NCI-H1417 treated with DMSO at 0.1 percent for 48 hours (cell line): ENCODE results near the gene ZNF670.
A peak's percentile ranks its signal among the peaks of the same experiment; 100 is the strongest.
"Not testable (repeated sequence)": the region's sequence is repeated elsewhere in the genome, so short reads cannot be mapped to it uniquely, and the experiment has no call there.

ENCODE experiments used
- DNase-seq: peaks from one replicate; lab custom pipeline; 2025; lab: John Stamatoyannopoulos, UW

Gene ZNF670

DNA sequence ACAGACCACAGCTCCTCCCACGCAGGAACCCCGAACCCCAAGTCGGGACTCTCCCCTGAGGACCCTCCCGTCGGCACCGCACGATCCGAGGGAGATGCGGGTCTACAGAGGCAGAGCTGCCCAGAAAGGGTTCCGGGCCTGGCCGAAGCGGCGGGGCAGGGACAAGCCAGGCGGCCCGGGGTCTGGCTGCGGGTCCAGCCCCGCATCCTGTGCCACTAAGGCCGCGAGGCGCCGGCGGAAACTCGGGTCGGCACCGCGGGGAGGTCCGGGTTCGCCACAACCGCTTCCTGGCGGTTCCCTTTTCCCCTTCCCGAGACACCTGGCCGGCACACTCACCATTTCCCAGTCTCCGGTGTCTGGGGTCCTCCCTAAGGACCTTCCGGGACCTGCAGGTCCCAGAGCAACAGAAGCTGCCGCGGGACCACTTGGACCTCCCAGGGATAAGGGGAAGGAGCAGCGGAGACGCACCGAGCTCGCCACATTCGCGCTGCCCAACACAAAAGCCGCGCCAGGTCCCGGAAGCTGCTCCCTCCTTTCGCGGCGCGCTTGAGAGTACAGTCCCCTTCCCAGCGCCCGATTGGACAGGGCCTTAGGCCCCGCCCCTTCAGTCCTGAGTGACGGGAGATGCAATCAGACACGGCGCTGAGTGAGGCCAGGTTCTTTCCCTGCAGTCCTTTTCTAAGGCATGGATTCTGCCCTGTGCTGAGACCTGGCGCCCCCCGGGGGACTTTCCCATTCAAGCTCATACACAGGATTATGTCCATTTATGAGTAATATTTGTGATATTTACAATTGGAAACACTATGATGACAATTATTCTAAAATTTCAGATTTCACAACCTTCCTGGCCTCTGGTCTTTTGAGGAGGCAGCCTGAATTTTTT is at the start of gene ZNF670:
Gene ZNF670, minus strand, starts transcription at position 554 of the 883 bp plus-strand sequence. Its CDS starts 215 bp downstream, at position 339.
- DNase-seq = peak; percentile 61

DNA sequence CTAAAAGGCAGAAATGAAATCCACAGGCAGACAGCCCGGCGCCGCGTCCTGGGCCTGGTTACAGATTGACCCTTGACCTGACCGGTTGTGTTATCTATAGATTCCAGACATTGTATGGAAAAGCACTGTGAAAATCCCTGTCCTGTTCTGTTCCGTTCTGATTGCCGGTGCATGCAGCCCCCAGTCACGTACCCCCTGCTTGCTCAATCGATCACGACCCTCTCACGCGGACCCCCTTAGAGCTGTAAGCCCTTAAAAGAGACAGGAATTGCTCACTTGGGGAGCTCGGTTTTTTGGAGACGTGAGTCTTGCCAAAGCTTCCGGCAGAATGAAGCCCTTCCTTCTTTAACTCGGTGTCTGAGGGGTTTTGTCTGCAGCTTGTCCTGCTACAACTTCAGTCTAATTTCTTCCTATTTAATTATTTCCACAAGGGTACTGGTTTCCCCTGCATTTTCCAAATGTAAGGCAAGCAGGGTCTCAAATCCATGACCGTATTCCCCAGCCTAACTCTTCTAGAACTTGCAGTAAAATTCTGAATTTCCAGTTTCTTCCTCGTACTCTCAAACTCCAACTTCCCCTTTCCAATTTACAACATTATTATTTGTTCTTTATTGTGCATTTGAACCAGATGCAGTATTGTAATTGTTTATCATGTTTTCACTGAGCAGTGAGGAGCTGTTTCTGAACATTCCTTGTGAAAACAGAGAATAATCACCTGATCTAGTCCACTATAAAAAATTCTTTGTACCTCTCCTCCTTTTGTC is 49.1 kb upstream of the ZNF670 start:
- not testable (repeated sequence) for DNase-seq

DNA sequence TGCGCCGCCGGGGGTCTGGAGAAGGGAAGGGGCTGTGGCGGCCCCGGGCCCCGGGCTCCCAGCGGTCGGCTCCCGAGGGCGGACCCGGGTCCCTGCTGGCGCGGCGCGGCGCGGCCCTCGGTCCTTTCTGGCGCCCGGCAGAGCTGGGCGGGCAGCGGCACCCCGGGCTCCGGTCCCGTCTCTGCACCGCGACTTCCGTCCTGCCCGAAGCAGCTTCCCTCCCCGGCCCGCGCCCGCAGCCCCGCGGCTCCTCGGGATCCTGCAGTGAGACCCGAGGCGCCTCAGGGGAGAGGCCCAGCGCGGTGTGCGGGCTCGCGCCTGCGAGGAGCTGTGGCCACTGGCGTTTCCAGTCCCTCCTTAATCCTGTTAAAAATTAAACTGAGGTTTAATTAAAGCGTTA is 48.0 kb upstream of the ZNF670 start:
- not testable (repeated sequence) for DNase-seq

DNA sequence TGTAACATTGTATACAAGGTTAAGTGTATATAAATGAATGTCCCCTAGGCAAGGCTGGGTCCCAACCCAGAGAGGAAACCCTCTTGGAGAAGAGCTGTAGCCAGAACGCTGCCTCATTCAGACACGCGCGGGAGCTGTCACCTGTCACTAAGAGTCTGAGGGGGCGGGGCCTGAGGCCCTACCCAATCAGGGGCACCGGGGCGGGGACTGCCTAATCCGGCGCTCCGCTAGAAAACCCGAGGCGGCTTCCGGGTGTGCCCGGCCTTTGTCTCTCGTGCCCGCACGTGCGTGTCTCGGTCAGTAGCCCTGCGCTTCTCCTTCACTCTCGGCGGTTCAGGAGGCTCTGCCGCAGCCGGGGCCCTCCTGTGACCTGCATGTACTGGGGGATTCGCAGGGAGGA is 47.6 kb upstream of the ZNF670 start:
- not testable (repeated sequence) for DNase-seq

DNA sequence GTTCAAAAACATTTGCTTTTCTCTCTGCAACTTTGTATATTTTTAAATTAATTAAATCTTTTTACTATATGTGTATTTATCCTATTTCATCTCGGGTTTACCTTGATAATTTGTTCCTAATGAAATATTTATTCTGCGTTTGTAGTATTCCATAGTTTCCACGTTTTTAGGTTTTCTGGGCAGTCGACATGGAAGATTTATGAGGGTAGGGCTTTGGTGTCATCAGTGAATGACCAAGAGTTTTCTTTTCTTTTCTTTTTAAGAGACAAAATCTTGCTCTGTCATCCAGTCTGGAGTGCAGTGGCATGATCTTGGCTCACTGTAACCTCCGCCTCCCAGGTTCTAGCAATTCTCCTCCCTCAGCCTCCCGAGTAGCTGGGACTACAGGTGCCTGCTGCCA is 42.8 kb upstream of the ZNF670 start:
- no peak for DNase-seq

DNA sequence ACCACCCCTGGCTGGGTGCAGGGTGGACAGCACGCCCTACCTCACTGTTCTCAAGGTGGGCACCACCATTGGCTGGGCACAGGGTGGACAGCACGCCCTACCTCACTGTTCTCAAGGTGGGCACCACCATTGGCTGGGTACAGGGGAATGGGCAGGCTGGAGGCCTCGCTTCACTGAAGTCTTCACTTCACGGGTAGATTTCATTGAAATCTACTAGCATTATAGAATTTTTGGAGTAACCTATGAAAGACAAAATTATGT is 41.7 kb upstream of the ZNF670 start:
- not testable (repeated sequence) for DNase-seq

DNA sequence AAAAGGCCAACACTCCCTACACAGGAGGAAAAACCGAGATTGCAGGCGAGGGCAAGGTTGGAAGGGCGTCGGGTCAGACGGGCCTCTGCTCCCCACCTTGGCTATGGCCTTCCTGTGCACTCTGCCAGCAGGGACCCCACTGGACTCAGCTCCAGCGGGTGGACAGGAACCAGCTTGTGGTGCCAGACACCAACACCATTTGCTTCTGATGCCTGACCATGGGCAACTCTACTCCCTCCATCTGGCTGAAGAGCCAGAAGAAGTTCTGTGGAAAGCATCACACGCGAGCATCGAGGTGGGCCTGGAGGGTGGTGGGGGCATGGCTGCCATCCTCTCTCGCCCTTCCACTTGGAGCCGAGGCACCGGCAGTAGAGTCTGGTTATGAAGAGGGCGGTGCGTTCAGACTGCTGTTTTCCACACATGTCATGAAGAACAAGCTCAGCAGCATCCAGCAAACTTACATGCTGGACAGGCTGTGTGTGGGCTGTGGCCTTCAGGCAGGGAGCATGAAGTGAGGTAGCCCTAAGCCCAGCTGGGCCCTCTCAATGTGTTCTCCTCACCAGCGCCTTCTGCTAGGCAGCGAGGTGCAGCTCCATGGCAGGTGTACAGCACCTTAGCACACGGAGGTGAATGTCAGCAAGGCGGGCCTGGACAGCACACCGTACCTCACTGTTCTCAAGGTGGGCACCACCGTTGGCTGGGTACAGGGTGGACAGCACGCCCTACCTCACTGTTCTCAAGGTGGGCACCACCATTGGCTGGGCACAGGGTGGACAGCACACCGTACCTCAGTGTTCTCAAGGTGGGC is 41.2 kb upstream of the ZNF670 start:
- DNase-seq = no peak

DNA sequence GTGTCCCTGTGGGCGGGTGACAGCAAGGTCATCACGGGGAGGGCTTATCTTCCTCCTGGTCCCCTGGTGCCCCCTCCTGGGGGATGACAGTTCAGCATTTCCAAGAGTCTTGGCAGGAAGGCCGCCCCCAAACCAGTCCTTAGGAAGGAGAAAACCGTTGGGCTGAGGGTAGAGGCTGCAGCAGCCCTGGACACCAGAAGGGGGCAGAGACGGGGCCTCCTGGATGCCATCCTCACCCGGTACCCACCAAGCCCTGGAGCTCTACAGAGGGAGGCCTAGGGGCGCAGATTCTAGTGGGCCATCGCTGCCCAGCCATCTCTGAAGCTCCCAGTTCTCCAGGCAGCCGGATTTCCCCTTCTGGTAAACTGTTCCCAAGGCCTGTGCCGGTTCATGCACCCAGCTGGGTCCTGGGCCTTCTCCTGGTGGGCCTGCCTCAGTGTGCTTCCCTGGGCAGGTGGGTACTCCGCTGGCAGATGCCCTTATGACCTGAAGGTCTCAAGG is 40.4 kb upstream of the ZNF670 start:
- DNase-seq = no peak

DNA sequence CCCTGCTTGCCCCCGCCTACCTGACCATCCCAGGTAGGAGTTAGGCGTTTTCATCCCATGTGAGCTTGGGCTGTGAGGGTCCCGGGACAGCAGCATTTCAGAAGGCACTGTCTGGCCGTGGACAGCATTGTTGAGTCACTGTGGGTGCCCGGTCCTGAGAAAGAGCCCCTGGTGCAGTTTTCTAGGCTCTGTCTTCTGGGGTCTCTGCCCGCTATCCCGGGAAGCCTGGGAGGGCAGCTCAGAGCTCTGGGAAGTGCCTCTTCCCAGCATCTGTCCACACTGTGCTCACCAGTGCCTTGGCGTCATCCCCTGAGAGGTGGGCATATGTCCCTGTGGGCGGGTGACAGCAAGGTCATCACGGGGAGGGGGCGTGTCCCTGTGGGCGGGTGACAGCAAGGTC is 36.9 kb upstream of the ZNF670 start:
- DNase-seq = no peak

DNA sequence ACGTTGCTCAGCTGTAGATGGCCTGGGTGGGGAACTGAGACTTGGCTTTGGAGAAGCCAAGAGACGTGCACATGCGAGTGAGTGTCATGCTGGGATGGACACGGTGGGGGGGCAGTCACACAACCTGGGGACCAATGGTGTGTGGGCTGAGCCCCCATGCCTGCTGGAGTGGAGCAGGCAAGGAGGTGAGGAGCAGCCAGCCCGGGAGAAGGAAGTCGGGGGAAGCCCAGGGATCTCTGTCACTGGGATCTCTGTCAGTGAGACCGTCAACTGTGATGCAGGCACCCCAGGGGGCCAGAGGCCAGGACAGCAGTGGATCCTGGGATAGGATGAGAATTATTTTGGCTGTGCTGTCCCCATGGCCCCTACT is 36.5 kb upstream of the ZNF670 start:
- DNase-seq = no peak

DNA sequence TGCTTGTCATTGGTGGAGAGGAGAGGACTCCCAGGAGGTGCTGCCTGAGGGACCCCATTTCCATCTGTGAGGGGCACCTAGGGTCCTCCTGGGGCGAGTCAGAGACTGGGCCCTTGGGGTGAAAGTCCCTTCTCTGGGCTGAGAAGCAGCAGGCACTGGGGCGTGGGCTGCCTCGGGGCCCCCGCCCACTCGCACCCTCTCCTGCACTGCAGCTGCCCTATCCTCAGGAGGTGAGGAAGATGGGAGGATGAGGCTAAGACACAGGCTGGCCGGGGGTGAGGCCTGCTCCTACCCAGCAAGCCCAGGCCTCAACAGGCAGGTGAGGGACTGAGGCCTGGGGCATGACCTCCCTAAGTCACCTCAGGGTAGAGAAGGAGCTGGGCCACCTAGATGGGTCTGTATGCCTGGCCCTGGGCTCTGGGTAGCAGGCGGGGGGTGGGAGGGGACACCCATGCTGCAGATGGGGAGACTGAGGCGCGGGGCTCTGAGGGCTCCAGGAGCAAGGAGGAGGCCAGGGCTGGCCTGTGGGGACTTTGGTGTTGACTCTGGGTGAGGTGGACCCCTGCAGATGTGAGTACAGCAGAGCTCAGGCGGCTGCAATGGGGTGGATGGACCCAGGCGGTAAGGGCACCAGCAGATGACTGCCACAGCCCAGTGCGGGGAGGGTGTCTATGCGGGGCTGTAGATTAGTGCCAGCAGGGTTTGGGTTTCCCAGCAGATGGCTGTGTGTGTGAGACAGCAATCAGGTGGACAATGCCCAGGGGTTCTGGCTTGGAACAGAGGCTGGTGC is 35.9 kb upstream of the ZNF670 start:
- DNase-seq = no peak

DNA sequence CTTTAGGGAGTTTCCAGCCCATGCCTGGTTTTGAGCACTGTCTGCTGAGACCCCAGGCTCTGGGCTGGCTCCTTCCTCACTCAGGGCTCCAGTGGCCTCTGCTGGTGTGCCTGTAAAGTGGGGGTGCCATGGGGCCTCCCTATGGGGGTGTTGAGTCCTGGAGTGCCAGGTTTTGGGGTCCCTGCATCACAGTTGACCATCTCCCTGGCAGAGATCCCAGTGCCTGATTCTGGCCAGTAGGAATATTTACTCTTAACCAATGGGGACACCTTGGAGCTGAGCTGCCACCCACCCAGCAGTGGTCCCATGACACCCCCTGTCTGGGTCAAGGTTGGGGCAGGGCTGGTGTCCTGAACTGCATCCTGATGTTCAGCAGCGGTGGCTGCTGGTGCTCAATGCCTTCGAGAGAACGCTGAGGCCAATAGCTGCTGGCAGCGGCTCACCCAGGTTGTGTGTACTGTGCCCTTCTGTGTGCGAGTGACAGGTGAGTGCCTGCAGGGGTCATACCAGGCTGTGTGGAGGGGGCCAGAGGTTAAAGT is 35.2 kb upstream of the ZNF670 start:
- no peak for DNase-seq

DNA sequence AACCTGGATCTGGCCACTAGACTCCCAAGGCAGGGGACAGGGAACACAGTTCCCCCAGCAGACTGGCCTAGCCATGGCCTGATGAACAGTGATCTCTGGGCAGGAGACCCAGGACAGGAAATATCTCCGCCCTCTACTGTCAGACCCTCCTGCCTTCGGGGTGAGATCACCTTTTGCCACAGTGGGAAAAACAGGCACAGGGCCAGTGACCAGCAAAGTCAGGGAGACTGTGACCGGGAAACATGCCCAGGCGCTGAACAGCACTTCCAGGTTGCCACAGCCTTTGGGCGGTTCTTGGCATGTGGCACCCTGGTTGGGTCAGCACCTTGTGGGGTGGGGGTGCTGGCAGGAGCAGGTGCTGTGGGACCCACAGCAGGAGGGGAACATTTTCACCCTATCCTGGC is 34.5 kb upstream of the ZNF670 start:
- DNase-seq = no peak

DNA sequence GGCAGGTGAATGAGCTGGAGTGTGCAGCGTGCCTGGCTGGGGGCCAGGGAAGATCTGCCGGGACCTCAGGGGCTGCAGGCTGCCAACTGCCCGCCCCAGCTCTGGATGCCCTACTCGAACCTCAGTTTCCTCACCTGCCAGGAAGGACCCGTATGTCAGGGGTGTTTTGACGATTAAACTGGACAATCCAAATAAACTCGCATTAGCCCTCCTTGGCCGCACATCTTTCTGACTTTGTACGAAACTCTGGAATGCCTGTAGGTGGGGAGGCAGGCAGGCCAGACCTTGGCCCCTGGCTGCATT is 33.8 kb upstream of the ZNF670 start:
- no peak for DNase-seq

DNA sequence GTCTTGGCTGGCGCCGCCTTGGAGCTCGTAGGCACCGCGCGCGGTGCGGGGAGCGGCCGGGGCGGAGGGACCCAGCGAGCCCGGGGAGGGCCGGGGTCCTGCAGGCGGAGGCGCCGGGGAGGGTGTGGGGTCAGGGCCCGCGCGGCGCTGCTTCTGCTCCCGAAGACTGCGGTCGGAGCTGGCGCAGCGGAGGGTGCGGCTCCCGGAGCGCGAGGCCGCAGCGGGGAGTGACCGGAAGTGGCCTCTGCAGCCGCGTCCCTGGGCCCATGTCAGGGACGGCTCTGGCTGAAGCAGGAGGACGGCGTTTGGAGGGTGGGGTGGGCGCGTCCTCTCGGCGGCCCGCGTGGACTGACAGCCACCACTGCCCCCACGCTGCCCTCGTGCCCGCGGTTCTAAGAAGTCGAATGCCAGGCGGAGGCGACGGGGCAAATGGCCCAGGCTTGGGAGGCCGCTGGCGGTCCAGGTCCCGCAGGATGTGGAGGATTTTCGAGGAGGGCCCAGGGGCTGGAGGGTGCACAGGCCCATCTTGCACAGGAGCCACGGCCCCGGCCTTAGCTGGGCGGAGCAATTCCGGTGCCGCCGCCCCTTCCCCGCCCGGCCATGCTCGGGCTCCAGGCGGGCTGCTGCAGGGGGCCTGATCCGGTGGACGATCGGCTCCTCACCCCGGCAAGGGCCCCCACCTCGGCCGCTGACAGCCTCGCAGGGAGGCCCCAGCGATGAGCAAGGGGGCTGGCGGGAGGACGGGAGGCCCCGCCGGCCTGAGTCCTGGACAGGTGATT is 33.3 kb upstream of the ZNF670 start:
- no peak for DNase-seq

DNA sequence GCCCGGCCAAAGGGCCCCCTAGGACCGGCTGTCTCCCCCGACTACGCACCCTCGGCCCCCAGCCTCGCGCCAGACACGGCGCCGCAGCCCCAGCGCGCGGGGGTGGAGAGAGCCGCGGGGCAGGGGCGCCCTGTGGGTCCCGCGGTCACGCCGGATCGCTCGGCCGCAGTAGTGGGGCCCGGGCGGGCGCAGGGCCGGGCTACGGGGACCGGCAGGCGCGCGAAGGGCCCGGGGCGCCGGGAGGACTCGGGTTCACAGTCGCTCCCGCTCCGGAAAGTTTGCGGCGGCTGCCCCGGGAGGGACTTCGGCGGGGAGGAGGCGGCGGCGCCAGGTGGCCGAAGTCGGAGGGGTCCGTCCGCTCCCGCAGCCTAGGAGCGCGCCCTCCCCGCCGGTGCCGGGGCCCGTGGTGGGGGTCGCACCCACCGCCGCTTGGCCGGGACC is 32.7 kb upstream of the ZNF670 start:
- no peak for DNase-seq

DNA sequence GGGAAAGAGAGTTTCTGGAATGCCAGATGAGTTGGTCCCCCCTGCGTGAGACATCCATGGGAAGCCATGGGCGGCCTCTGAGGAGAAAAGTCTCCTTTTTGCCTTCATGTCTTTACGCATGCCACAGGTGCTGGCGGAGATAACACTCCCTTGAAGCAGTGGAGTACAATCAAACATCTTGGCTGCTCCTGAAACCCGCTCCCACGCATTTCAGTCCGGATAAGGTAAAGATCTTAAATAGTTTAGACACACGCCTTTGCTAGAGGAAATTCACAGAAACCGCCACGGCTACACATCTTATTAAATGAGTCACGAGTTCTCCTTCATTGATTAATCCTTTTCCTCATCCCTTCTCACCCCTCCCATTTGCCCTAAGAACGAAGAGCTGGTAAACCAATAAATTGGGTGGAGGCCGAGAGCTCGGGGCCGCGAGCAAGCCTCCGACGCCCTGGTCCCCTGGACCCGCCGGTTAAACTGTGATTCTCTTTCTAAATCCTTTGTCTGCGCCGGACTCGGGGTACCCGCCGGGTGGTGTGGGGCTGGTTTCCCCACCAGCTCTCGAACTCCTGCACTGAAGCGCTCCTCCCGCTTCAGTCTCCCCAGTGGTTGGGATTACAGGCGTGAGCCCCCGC is 32.1 kb upstream of the ZNF670 start:
- DNase-seq = no peak

DNA sequence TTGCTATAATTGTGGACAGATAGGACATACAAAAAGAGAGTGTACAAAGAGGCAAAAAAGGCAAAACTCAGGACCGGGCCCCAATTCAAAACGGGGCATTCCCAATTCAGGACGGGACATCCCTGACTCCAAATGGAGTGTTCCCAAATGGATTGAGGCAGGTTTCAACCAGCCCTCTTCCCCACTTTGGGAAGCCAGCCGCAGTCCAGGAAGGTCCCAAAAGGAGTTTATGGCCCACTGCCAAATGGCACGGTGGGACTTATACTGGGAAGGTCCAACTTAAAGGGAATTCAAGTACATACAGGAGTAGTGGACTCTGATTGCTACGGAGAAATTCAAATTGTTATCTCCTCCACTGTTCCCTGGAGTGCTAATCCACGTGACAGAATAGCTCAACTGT is 29.1 kb upstream of the ZNF670 start:
- no peak for DNase-seq

DNA sequence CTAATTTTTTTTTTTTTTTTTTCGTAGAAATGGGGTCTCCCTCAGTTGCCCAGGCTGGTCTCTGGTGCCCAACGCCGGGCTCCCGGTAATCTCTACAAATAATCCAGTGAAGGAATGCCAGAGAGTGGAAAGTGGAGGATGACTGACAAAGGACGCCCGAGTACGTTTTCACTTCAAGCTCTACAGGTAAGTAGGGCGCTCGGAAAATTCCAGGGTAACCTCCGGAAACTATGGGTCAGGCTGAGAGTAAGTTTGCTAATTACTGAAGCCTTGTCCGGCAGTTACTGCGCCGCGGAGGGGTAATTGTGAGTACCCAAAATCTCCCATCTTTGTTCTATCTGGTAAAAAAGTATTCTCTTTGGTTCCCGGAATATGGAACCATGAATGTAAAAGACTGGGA is 27.4 kb upstream of the ZNF670 start:
- DNase-seq = no peak

DNA sequence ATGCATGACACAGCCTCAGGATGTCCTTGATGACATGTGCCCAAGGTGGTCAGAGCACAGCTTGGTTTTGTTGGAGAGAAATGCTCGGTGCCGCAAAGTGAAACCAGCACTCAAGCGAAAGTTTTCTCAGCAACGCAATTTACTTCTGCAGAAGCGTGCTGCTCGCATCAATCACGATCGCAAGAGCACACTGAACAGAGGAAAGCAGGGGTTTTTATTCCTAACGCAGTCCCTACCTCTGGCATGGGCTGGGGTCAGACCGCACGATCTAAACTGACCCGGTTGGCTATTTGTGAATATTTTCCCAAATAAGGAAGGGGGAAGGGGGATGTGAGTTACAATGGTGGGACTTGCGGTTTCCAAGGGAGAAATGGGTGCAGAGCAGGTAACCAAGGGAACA is 26.4 kb upstream of the ZNF670 start:
- DNase-seq = no peak
